Activated T-cell treated with anti-CD3 and anti-CD28 coated beads, Interleukin-2, amount 50 U/mL, for 48 hours (primary cell): ENCODE data around the gene AMDHD2.
"Not testable (repeated sequence)": the region's sequence is repeated elsewhere in the genome, so short reads cannot be mapped to it uniquely, and the experiment has no call there.

Experiments used
- DNase-seq, 2 experiments: peaks; one replicate each; pipeline ENCODE4 v3.0.0-alpha.2; 2020

AMDHD2 gene

GRCh38 chr16:2520097-2520783 lies at the start of gene AMDHD2:
Gene AMDHD2 (plus strand): TSS chr16:2520371. CDS start chr16:2520459, 88 bp downstream.
- peak; percentile 86 to 92 for DNase-seq

- no peak for DNase-seq
Measured at GRCh38 chr16:2470603-2471015, 49.6 kb upstream of the AMDHD2 start.

GRCh38 chr16:2471016-2471652 lies 49.0 kb upstream of the AMDHD2 start, which contains the start of gene NTN3:
Gene NTN3 (plus strand): TSS chr16:2471297. CDS start chr16:2471702, 405 bp downstream.
- DNase-seq, result no peak

GRCh38 chr16:2471653-2472487 lies 48.3 kb upstream of the AMDHD2 start:
- DNase-seq, result no peak

- no peak for DNase-seq
Measured at GRCh38 chr16:2472488-2472864, 47.7 kb upstream of the AMDHD2 start.

- DNase-seq, result no peak
Measured at GRCh38 chr16:2472885-2473445, 47.2 kb upstream of the AMDHD2 start.

GRCh38 chr16:2473446-2473926 lies 46.7 kb upstream of the AMDHD2 start:
- peak in 1 of 2 experiments; percentile 53 for DNase-seq

GRCh38 chr16:2473999-2474876 lies 45.9 kb upstream of the AMDHD2 start:
- peak; percentile 72 to 77 for DNase-seq

GRCh38 chr16:2474877-2475412 lies 45.2 kb upstream of the AMDHD2 start, which contains the start of gene TBC1D24:
Gene TBC1D24 (plus strand): TSS chr16:2475127. CDS start chr16:2496149, 21,022 bp downstream.
- peak; percentile 88 to 91 for DNase-seq

- peak; percentile 67 to 70 for DNase-seq
Measured at GRCh38 chr16:2475413-2476344, 44.5 kb upstream of the AMDHD2 start.

- DNase-seq, result no peak
Measured at GRCh38 chr16:2476345-2476720, 43.8 kb upstream of the AMDHD2 start.

- no peak for DNase-seq
Measured at GRCh38 chr16:2476741-2477140, 43.4 kb upstream of the AMDHD2 start.

GRCh38 chr16:2477327-2477726 lies 42.8 kb upstream of the AMDHD2 start:
- DNase-seq, result no peak

- DNase-seq, result no peak
Measured at GRCh38 chr16:2478279-2478678, 41.9 kb upstream of the AMDHD2 start.

GRCh38 chr16:2479996-2480395 lies 40.2 kb upstream of the AMDHD2 start:
- not testable (repeated sequence) for DNase-seq

GRCh38 chr16:2480948-2481347 lies 39.2 kb upstream of the AMDHD2 start:
- no peak for DNase-seq

GRCh38 chr16:2481676-2482075 lies 38.5 kb upstream of the AMDHD2 start:
- no peak for DNase-seq

- no peak for DNase-seq
Measured at GRCh38 chr16:2482249-2482648, 37.9 kb upstream of the AMDHD2 start.

- DNase-seq, result no peak
Measured at GRCh38 chr16:2482708-2483534, 37.2 kb upstream of the AMDHD2 start.
